Measurements from ENCODE around the gene PTGIR. TPM values are rescaled to one million over a fixed set of nuclear protein-coding genes. Genes with fewer than 3 reads are reported as not detected.

The PTGIR gene
- total and polyA plus RNA-seq, 10 of the 15 experiments (the other 5 are each of a cell fraction or from before 2014, with no cell fraction given) = 0.34 to 29.1 (median 9.9) TPM

DNA sequence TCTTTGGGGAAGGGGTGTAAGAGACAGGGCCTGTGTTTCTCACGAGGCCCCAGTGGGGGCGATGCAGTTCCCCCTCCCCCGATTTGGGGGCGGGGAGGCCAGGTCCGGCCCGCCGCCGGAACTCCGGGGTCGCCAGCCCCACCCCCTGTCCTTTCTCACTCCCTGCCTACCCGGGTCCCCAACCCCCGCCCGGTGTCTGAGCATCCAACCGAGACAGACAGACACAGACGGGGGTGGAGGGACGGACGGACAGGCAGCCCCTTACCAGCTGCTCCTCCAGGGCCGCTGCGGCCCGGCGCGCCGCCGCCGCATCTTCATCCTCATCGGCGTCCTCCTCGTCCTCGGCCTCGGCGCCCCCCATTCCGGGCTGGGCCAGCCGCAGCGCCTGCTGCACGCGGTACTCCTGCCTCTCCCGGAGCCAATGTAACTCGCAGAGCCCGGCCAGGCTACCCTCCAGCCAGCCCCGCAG is 35.7 kb upstream of the PTGIR start (continued):
- TF ChIP-seq BCL11A (IDR thresholded peaks at IDR 0.05; ENCODE audit: low read depth, low read length) (no peak), IKZF1 (conservative IDR thresholded peaks at IDR 0.05) (peak; percentile 26; the same call in 1 of the 2 replicates)
- TF ChIP-seq, protein P1, sequence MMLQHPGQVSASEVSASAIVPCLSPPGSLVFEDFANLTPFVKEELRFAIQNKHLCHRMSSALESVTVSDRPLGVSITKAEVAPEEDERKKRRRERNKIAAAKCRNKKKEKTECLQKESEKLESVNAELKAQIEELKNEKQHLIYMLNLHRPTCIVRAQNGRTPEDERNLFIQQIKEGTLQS (IDR thresholded peaks at IDR 0.05; ENCODE audit: borderline replicate concordance, extremely low read depth, low read depth, low read length) = no peak

DNA sequence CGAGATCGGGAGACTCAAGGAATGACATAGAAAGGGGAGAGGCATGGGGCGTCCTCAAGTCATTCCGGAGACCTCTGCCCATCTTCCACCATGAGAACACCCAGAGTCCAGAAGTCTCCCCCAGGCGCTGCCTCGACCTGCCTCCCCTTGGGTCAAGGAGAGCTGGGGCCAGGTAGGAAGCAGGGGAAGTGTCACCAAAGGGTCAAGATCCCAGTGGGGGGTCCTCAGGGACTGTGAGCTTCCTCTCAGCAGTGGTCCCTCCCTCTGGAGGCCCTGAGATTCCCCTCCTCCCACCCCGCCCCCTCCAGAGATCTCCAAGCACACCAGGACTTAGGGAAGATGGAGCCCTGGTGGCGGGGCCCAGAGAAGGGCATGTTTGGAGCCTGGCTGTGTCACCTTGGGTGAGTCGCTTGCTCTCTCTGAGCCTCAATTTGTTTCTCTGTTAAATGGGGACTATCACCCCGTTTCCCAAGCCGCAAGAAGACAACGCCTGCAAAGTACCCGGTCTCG is 35.2 kb upstream of the PTGIR start:
- no TSS peak for BruUV-seq (replicated peaks)
- ChIA-PET SMC1A (ENCODE audit: uncharacterized antibody, unreplicated experiment) (interaction anchor here (2.4 to 7.7 kb wide), 2 partner anchors 7 to 41 kb away, joined by 9 to 286 read pairs; partner anchors contain the start of gene PTGIR), RAD21 (ENCODE audit: unreplicated experiment) (interaction anchor here (1.5 to 3.0 kb wide), 4 partner anchors 23 to 131 kb away, joined by 3 to 47 read pairs (median 22); partner anchors contain the start of gene CALM3), CTCF (interaction anchor here (0.6 to 11.5 kb wide), 3 partner anchors 44 to 313 kb away, joined by 3 to 434 read pairs (median 9); partner anchors contain the start of gene PPP5C), POLR2A (interaction anchor here (0.5 to 1.6 kb wide), 4 partner anchors 38 to 199 kb away, joined by 3 to 6 read pairs (median 3); partner anchors contain the start of gene CALM3)
- Histone ChIP-seq H3K27ac (ENCODE audit: control insufficient read depth, insufficient read depth) (no peak overlapping the region), H3K79me2 (ENCODE audit: control insufficient read depth, insufficient read depth, low read length) (no peaks in the 10 kb centered on the region), H3K4me2 (ENCODE audit: control insufficient read depth, insufficient read depth) (peak overlapping the region; percentile 94), H3K4me3 (peak overlapping the region; percentile 52; the same call in 1 of the 2 replicates), H3K4me1 (ENCODE audit: control insufficient read depth, insufficient read depth, low read length) (peaks cover 22% of the 10 kb centered on the region), H3K36me3 (ENCODE audit: control insufficient read depth in 2 of 2, insufficient read depth in 2 of 2, low read length in 1 of 2) (no peaks in the 10 kb centered on the region), H3K9ac (ENCODE audit: control insufficient read depth, insufficient read depth, low read length) (no peak overlapping the region), H4K20me1 (ENCODE audit: control insufficient read depth, insufficient read depth) (no peaks in the 10 kb centered on the region), H2AFZ (ENCODE audit: control insufficient read depth, low read depth, low read length) (no peak overlapping the region), H3K27me3 (replicated peaks in 1 of 2; ENCODE audit: control insufficient read depth in 2 of 2, insufficient read depth in 2 of 2, low read length in 1 of 2) (peaks cover 3% of the 10 kb centered on the region in 2 experiments; a peak in 3 of 4 replicates), H3K9me3 (replicated peaks; ENCODE audit: control insufficient read depth, insufficient read depth, low read length) (no peaks in the 10 kb centered on the region)
- ATAC-seq (no peak), FAIRE-seq (no peak), DNase-seq (ENCODE audit: low read depth, low spot score) (no peak)
- no peak for TF ChIP-seq SUZ12 (IDR thresholded peaks at IDR 0.05; ENCODE audit: unreplicated experiment)
- WGBS (ENCODE audit: insufficient coverage, insufficient replicate concordance, low lambda C conversion rate, missing lambda C conversion rate) = 1% methylated on average over 14 of the region's 14 CpGs
- in situ Hi-C loops (cut with MboI) (loop anchor here (5.0 kb wide), 1 partner anchor 48 kb away; no protein-coding TSS in a partner anchor), intact Hi-C loops (cut with micrococcal nuclease; ENCODE audit: unreplicated experiment) (no loop called here)

Measured in GM12878 (cell line).